WTC11 (cell line): Measurements from ENCODE around the gene CCDC89. TPM values are rescaled to one million over a fixed set of nuclear protein-coding genes. Genes with fewer than 3 reads are reported as not detected.
A peak's percentile ranks its signal among the peaks of the same experiment; 100 is the strongest.

ENCODE experiments used
- ATAC-seq: fragments of 200-7000 bp; cut with Tn5 transposase; 2 replicates; pipeline ENCODE4 v1.10.0; 2021; ENCODE audit warnings: mild to moderate bottlenecking, moderate library complexity
- CTCF ChIA-PET: fragments of 300-600 bp; sonication (Branson Sonifier 250); formaldehyde crosslinking; loops from one replicate; lab custom pipeline; 2021; ENCODE audit warnings: antibody characterized with exemption; lab: Charles Lee
- POLR2A ChIA-PET: fragments of 350-600 bp; sonication (Branson Sonifier 250); formaldehyde crosslinking; loops from one replicate; lab custom pipeline; 2021; ENCODE audit warnings: antibody characterized with exemption; lab: Charles Lee
- DNase-seq: peaks from one replicate; pipeline ENCODE4 v3.0.0; 2021; ENCODE audit warnings: low spot score
- H3K27ac Mint-ChIP-seq: 2 replicates; pipeline ENCODE4 v1.8.0; 2021; ENCODE audit warnings: mixed read lengths
- H3K27me3 Mint-ChIP-seq: 2 replicates; pipeline ENCODE4 v1.8.0; 2021; ENCODE audit warnings: low read depth, mild to moderate bottlenecking, moderate library complexity, mixed read lengths
- H3K36me3 Mint-ChIP-seq: 2 replicates; pipeline ENCODE4 v1.8.0; 2021; ENCODE audit warnings: mixed read lengths
- H3K4me1 Mint-ChIP-seq: 2 replicates; pipeline ENCODE4 v1.8.0; 2022; ENCODE audit warnings: mixed read lengths
- H3K4me3 Mint-ChIP-seq: 2 replicates; pipeline ENCODE4 v1.8.0; 2021; ENCODE audit warnings: mild to moderate bottlenecking, moderate library complexity, mixed read lengths
- H3K9me3 Mint-ChIP-seq: 2 replicates; pipeline ENCODE4 v1.8.0; 2021; ENCODE audit warnings: mixed read lengths
- ATF6 ChIP-seq: sonication (generic); formaldehyde crosslinking; IDR thresholded peaks from 2 replicates; pipeline ENCODE4 v1.8.1; 2023; ENCODE audit warnings: mild to moderate bottlenecking, missing genetic modification reagents
- CREM ChIP-seq: sonication (generic); formaldehyde crosslinking; IDR thresholded peaks from 2 replicates; pipeline ENCODE4 v1.8.1; 2022; ENCODE audit warnings: mild to moderate bottlenecking, missing genetic modification reagents, moderate library complexity
- ETV6 ChIP-seq: sonication (generic); formaldehyde crosslinking; IDR thresholded peaks from 2 replicates; pipeline ENCODE4 v1.8.1; 2022; ENCODE audit warnings: mild to moderate bottlenecking, missing genetic modification reagents
- FOXK1 ChIP-seq: sonication (generic); formaldehyde crosslinking; IDR thresholded peaks from 2 replicates; pipeline ENCODE4 v1.8.0; 2022; ENCODE audit warnings: mild to moderate bottlenecking, moderate library complexity, missing genetic modification reagents
- FOXP1 ChIP-seq: sonication (generic); formaldehyde crosslinking; IDR thresholded peaks from 2 replicates; pipeline ENCODE4 v1.8.0; 2022; ENCODE audit warnings: missing genetic modification reagents, mild to moderate bottlenecking, moderate library complexity, borderline replicate concordance
- GTF2I ChIP-seq: fragments of 250-450 bp; sonication (Bioruptor Pico); conservative IDR thresholded peaks from 2 replicates; pipeline ENCODE4 v1.4.0; 2021; ENCODE audit warnings: mild to moderate bottlenecking
- HMGXB4 ChIP-seq: sonication (generic); formaldehyde crosslinking; IDR thresholded peaks from 2 replicates; pipeline ENCODE4 v1.8.1; 2023; ENCODE audit warnings: mild to moderate bottlenecking, moderate library complexity, missing genetic modification reagents
- PREB ChIP-seq: sonication (generic); formaldehyde crosslinking; IDR thresholded peaks from 2 replicates; pipeline ENCODE4 v1.8.1; 2022; ENCODE audit warnings: mild to moderate bottlenecking, missing genetic modification reagents, moderate library complexity, borderline replicate concordance
- SMAD4 ChIP-seq: sonication (generic); formaldehyde crosslinking; IDR thresholded peaks from 2 replicates; pipeline ENCODE4 v1.8.0; 2022; ENCODE audit warnings: mild to moderate bottlenecking, missing genetic modification reagents
- SOX15 ChIP-seq: fragments of 250-450 bp; sonication (Bioruptor Pico); IDR thresholded peaks from 2 replicates; pipeline ENCODE4 v1.9.0; 2021; ENCODE audit warnings: mild to moderate bottlenecking
- TCF7 ChIP-seq: sonication (generic); formaldehyde crosslinking; IDR thresholded peaks from 2 replicates; pipeline ENCODE4 v1.8.0; 2022; ENCODE audit warnings: mild to moderate bottlenecking, low read depth, missing genetic modification reagents, moderate library complexity
- ZBTB43 ChIP-seq: sonication (generic); formaldehyde crosslinking; IDR thresholded peaks from 2 replicates; pipeline ENCODE4 v1.8.1; 2023; ENCODE audit warnings: mild to moderate bottlenecking, missing genetic modification reagents
- ZNF281 ChIP-seq: sonication (generic); formaldehyde crosslinking; IDR thresholded peaks from 2 replicates; pipeline ENCODE4 v1.8.0; 2023; ENCODE audit warnings: mild to moderate bottlenecking, missing genetic modification reagents
- total RNA-seq: library from RNA; stranded (reverse); gene quantifications from 3 replicates; pipeline ENCODE4 v1.2.3, GENCODE V29; 2021
- TF ChIP-seq, protein P1 (sequence below): fragments of 250-450 bp; sonication (Bioruptor Pico); IDR thresholded peaks from 2 replicates; pipeline ENCODE4 v2.1.2; 2022; ENCODE audit warnings: mild to moderate bottlenecking, moderate library complexity
- TF ChIP-seq, protein P2 (sequence below): sonication (generic); formaldehyde crosslinking; IDR thresholded peaks from 2 replicates; pipeline ENCODE4 v1.8.0; 2023; ENCODE audit warnings: missing genetic modification reagents, mild to moderate bottlenecking, borderline replicate concordance

The CCDC89 gene
- total RNA-seq, 1 experiment from 2014 or later, result not detected

DNA sequence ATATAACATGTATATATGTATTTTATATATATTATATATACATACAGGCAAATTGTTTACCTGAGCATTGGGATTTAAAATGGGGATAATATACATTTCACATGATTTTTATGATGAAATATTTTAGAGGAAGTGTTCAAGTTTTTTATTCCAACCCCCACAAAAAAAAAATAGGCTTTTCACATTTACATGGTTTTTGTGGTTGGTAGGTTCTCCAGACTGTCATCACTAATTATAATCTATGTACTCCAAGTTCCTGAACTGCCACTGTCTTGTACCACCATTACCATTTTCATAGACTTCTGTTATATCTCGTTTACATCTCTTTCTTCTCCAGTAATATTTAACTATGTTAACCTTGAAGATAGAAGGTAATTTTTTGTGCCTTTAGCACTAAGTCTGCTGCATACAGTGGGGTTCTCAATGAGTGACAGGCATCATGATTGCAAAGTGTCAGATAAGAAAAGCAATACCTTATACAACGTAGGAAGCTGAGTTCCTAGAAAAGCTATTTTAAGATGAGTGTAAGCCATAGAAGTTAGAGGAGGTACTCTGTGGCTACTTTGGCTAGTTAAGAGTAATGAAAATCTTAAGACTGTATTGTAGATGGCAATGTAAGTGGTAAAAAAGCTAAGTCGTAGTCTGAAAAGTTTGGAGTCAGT is 33.1 kb downstream of the CCDC89 start (continued):
- TF ChIP-seq PREB (no peak), ATF6 (no peak), FOXK1 (CRISPR knock-in tag) (no peak), CREM (no peak), GTF2I (CRISPR knock-in tag) (no peak), ZBTB43 (CRISPR knock-in tag) (no peak), TCF7 (no peak), HMGXB4 (CRISPR knock-in tag) (no peak), SMAD4 (CRISPR knock-in tag) (no peak)
- TF ChIP-seq, all 79 proteins: peak for 0

DNA sequence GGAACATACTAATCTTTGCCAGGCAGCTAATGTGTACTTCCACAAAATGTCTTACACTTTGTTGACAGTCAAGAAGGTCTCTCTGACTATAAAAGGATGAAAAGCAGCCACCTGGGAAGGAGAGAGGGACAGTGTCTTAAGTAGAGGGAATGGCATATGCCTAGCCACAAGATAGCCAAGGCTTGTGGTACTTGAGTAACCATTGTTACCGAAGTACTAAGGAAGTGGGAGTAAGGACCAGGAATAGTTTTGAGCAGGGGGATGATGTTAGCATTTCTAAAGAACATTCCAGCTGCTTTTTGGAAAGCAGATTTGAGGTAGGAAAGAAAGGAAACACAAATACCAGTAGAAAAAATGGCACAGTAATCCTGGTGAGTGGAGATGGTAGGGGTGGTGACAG is 34.9 kb downstream of the CCDC89 start:
- Mint-ChIP-seq H3K4me1 (peaks cover 25% of the 10 kb centered on the region), H3K9me3 (no peaks in the 10 kb centered on the region), H3K27me3 (no peaks in the 10 kb centered on the region), H3K4me3 (no peak overlapping the region), H3K36me3 (peaks cover 5% of the 10 kb centered on the region; the same call in 1 of the 2 replicates)
- CTCF ChIA-PET, result no interaction called here
- DNase-seq, result no peak
- TF ChIP-seq, protein P1, sequence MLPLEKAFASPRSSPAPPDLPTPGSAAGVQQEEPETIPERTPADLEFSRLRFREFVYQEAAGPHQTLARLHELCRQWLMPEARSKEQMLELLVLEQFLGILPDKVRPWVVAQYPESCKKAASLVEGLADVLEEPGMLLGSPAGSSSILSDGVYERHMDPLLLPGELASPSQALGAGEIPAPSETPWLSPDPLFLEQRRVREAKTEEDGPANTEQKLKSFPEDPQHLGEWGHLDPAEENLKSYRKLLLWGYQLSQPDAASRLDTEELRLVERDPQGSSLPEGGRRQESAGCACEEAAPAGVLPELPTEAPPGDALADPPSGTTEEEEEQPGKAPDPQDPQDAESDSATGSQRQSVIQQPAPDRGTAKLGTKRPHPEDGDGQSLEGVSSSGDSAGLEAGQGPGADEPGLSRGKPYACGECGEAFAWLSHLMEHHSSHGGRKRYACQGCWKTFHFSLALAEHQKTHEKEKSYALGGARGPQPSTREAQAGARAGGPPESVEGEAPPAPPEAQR (CRISPR knock-in tag), result 0 out of 2 replicates have a peak, but pooled peaks have one; percentile 72
- TF ChIP-seq SOX15 (CRISPR knock-in tag), result no peak
- TF ChIP-seq, all 79 proteins: peak for 1
- peak overlapping the region; percentile 33 for H3K27ac Mint-ChIP-seq
- ATAC-seq, result 0 out of 2 replicates have a peak, but pooled peaks have one; percentile 4
- POLR2A ChIA-PET, result interaction anchor here (0.7 kb wide), 2 partner anchors 18 to 179 kb away, joined by 3 to 10 read pairs; no protein-coding TSS in a partner anchor

GRCh38 chr11:85647604-85648299 is 38.2 kb downstream of the CCDC89 start, which contains the start of gene TMEM126A:
Gene TMEM126A (plus strand): TSS chr11:85647967. CDS start chr11:85650256, 2,289 bp downstream.
- DNase-seq, result peak; percentile 90
- no peaks in the 10 kb centered on the region for H3K9me3 Mint-ChIP-seq
- POLR2A ChIA-PET, result interaction anchor here (0.6 to 3.3 kb wide), 14 partner anchors 8 to 654 kb away, joined by 3 to 24 read pairs (median 4); partner anchors contain the start of genes CREBZF, DLG2, PICALM and TMEM126B
- CTCF ChIA-PET, result interaction anchor here (1.0 to 2.0 kb wide), 4 partner anchors 10 to 183 kb away, joined by 3 to 6 read pairs (median 4); no protein-coding TSS in a partner anchor
- peak; percentile 93 for ATAC-seq
- H3K4me3 Mint-ChIP-seq, result peak within 1 kb of the TSS; percentile 91
- H3K4me1 Mint-ChIP-seq, result peaks cover 32% of the 10 kb centered on the region
- H3K27me3 Mint-ChIP-seq, result no peaks in the 10 kb centered on the region
- H3K36me3 Mint-ChIP-seq, result peaks cover 4% of the 10 kb centered on the region; the same call in 1 of the 2 replicates
- peak within 1 kb of the TSS; percentile 95 for H3K27ac Mint-ChIP-seq
- TF ChIP-seq, protein P2, sequence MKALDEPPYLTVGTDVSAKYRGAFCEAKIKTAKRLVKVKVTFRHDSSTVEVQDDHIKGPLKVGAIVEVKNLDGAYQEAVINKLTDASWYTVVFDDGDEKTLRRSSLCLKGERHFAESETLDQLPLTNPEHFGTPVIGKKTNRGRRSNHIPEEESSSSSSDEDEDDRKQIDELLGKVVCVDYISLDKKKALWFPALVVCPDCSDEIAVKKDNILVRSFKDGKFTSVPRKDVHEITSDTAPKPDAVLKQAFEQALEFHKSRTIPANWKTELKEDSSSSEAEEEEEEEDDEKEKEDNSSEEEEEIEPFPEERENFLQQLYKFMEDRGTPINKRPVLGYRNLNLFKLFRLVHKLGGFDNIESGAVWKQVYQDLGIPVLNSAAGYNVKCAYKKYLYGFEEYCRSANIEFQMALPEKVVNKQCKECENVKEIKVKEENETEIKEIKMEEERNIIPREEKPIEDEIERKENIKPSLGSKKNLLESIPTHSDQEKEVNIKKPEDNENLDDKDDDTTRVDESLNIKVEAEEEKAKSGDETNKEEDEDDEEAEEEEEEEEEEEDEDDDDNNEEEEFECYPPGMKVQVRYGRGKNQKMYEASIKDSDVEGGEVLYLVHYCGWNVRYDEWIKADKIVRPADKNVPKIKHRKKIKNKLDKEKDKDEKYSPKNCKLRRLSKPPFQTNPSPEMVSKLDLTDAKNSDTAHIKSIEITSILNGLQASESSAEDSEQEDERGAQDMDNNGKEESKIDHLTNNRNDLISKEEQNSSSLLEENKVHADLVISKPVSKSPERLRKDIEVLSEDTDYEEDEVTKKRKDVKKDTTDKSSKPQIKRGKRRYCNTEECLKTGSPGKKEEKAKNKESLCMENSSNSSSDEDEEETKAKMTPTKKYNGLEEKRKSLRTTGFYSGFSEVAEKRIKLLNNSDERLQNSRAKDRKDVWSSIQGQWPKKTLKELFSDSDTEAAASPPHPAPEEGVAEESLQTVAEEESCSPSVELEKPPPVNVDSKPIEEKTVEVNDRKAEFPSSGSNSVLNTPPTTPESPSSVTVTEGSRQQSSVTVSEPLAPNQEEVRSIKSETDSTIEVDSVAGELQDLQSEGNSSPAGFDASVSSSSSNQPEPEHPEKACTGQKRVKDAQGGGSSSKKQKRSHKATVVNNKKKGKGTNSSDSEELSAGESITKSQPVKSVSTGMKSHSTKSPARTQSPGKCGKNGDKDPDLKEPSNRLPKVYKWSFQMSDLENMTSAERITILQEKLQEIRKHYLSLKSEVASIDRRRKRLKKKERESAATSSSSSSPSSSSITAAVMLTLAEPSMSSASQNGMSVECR (CRISPR knock-in tag), result peak; percentile 60; the same call in 1 of the 2 replicates
- TF ChIP-seq FOXP1 (CRISPR knock-in tag) (peak; percentile 56; the same call in 1 of the 2 replicates), ZNF281 (CRISPR knock-in tag) (no peak), FOXK1 (CRISPR knock-in tag) (peak; percentile 42; the same call in 1 of the 2 replicates), ETV6 (CRISPR knock-in tag) (peak; percentile 56; the same call in 1 of the 2 replicates)
